K562 (cell line): ENCODE results near the gene TRMU. TPM values are rescaled to one million over a fixed set of nuclear protein-coding genes. Genes with fewer than 3 reads are reported as not detected.

Source experiments
- ESRRA ChIP-seq: fragments of 450-650 bp; IDR thresholded peaks from 2 replicates; pipeline ENCODE4 v1.6.1; 2014; ENCODE audit warnings: low read depth, mild to moderate bottlenecking, moderate library complexity, borderline replicate concordance
- MXI1 ChIP-seq: IDR thresholded peaks from 2 replicates; pipeline ENCODE4 v1.6.1; 2011; ENCODE audit warnings: low read depth, mild to moderate bottlenecking, improper control_type of control experiment, low read length
- NBN ChIP-seq: fragments of 450-650 bp; IDR thresholded peaks from 2 replicates; pipeline ENCODE4 v1.6.1; 2016; ENCODE audit warnings: low read depth, mild to moderate bottlenecking
- SRF ChIP-seq, 2 experiments: fragments of 250-450, 450-650 bp in 1 of 2; sonication (Bioruptor Pico) in 1 of 2; sonication (generic) in 1 of 2; formaldehyde crosslinking; IDR thresholded peaks; 2 replicates each; pipeline versions ENCODE4 v1.5.0 to v1.5.1; 2020 to 2022; ENCODE audit warnings: mild to moderate bottlenecking in 1 of 2, missing genetic modification reagents in 1 of 2
- TEAD2 ChIP-seq: fragments of 450-650 bp; IDR thresholded peaks from 2 replicates; pipeline ENCODE4 v1.6.1; 2016; ENCODE audit warnings: missing genetic modification characterization, control low read depth, missing compliant biosample characterization
- ZNF174 ChIP-seq: fragments of 250-450 bp; sonication (Bioruptor Pico); IDR thresholded peaks from 2 replicates; pipeline ENCODE4 v1.4.0; 2020; ENCODE audit warnings: mild to moderate bottlenecking
- ZNF311 ChIP-seq: fragments of 250-450 bp; sonication (Bioruptor Pico); IDR thresholded peaks from 2 replicates; pipeline ENCODE4 v1.4.0; 2020; ENCODE audit warnings: mild to moderate bottlenecking, moderate library complexity
- polyA plus RNA-seq, 8 experiments: library from polyadenylated mRNA; depleted of rRNA in 4 of 8; stranded (reverse) in 5 of 8; unstranded in 3 of 8; fragments of >200 nt; fragmentation: Nextera tagmentation in 2 of 8; fragmentation: Illumina TruSeq in 1 of 8; extraction: Ambion mirVana in 2 of 8; extraction: Trizol in 1 of 8; gene quantifications; 2 replicates each; pipeline versions ENCODE4 v1.2.1 to v1.2.3, GENCODE V29; 2011 to 2014; ENCODE audit warnings: inconsistent platforms in 1 of 8, missing spikeins in 1 of 8
- total RNA-seq, 7 experiments: library from RNA; depleted of rRNA in 6 of 7; stranded (reverse); fragments of >200 nt in 6 of 7; fragmentation: Illumina TruSeq in 2 of 7; extraction: Trizol in 2 of 7; gene quantifications; 2 replicates each; pipeline versions ENCODE4 v1.2.1 to v1.2.3, GENCODE V29; 2011 to 2021; ENCODE audit warnings: low replicate concordance in 1 of 7
- TF ChIP-seq, protein P1 (sequence below): sonication (generic); formaldehyde crosslinking; IDR thresholded peaks from 2 replicates; pipeline ENCODE4 v1.8.0; 2023; ENCODE audit warnings: missing genetic modification reagents, mild to moderate bottlenecking, borderline replicate concordance

Gene TRMU
- total and polyA plus RNA-seq, 9 of the 15 experiments (the other 6 are each of a cell fraction or from before 2014, with no cell fraction given), result 2.3 to 49.9 (median 35.3) TPM

DNA sequence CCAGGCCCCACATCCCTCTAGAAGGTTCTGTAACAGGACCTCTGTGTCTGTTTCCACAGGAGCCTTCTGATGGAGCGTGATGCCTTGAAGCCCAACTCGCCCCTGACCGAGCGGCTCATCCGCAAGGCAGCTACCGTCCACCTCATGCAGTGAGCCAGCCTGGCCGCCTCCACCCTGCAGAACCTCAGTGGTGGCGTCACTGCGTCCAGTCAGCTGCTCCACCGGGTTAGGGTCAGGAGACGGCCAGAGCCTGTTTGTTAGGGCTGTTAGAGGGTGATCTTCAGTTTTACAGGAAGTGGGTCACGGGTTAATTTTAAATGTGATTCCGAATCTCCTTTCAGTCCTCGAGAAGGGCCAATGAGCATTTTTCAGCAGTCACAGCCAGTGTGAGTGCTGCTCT lies 42.8 kb upstream of the TRMU start (continued):
- TF ChIP-seq, protein P1, sequence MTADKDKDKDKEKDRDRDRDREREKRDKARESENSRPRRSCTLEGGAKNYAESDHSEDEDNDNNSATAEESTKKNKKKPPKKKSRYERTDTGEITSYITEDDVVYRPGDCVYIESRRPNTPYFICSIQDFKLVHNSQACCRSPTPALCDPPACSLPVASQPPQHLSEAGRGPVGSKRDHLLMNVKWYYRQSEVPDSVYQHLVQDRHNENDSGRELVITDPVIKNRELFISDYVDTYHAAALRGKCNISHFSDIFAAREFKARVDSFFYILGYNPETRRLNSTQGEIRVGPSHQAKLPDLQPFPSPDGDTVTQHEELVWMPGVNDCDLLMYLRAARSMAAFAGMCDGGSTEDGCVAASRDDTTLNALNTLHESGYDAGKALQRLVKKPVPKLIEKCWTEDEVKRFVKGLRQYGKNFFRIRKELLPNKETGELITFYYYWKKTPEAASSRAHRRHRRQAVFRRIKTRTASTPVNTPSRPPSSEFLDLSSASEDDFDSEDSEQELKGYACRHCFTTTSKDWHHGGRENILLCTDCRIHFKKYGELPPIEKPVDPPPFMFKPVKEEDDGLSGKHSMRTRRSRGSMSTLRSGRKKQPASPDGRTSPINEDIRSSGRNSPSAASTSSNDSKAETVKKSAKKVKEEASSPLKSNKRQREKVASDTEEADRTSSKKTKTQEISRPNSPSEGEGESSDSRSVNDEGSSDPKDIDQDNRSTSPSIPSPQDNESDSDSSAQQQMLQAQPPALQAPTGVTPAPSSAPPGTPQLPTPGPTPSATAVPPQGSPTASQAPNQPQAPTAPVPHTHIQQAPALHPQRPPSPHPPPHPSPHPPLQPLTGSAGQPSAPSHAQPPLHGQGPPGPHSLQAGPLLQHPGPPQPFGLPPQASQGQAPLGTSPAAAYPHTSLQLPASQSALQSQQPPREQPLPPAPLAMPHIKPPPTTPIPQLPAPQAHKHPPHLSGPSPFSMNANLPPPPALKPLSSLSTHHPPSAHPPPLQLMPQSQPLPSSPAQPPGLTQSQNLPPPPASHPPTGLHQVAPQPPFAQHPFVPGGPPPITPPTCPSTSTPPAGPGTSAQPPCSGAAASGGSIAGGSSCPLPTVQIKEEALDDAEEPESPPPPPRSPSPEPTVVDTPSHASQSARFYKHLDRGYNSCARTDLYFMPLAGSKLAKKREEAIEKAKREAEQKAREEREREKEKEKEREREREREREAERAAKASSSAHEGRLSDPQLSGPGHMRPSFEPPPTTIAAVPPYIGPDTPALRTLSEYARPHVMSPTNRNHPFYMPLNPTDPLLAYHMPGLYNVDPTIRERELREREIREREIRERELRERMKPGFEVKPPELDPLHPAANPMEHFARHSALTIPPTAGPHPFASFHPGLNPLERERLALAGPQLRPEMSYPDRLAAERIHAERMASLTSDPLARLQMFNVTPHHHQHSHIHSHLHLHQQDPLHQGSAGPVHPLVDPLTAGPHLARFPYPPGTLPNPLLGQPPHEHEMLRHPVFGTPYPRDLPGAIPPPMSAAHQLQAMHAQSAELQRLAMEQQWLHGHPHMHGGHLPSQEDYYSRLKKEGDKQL, result no peak
- TF ChIP-seq NBN (no peak), MXI1 (no peak), ZNF311 (CRISPR knock-in tag) (no peak), TEAD2 (tag) (no peak), ESRRA (no peak), ZNF174 (CRISPR knock-in tag) (no peak), SRF (CRISPR knock-in tag; IDR thresholded peaks at IDR 0.05) (no peak)
- TF ChIP-seq, all 486 proteins: peak for 0
